Right forelimb (tissue), 1 donor: ENCODE measurements around the gene ARID1A.

Experiments used
- DNase-seq: peaks from one replicate; pipeline ENCODE4 v3.0.0-alpha.2; 2018

The ARID1A gene

DNA sequence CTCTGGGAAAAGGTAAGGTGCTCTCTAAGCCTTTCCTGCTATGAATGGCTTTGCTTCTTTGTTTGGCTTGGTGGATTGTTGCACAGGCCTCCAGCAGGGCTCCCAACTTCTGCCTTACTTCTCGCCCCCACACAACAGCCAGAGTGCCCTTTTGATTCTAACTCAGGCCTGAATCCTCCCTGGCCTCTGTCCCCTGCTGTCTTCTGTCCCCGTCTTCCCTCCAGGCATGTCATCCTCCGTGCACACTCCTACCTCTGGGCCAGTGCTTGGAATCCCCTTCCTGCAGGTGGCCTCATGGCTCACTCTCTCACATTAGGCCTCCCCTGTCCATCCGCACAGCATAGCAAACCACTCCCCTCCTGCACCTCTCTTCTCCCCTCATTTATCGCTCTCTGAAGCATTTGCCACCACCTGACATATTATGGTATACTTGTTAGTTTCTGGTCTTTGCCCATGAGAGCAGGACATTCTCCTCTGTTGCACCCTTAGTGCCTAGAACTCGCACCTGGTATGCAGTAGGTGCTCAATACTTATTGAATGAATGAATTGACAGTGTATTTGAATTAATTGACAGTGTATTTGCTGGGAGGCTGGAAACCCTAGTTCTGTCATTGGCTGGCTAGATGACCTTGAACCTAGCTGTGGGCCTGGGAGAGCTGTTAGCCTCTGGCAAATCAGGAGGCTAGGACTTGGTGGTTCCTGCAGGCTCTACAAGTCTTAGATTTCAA, 133.5 kb downstream of the ARID1A start:
- no peak for DNase-seq

DNA sequence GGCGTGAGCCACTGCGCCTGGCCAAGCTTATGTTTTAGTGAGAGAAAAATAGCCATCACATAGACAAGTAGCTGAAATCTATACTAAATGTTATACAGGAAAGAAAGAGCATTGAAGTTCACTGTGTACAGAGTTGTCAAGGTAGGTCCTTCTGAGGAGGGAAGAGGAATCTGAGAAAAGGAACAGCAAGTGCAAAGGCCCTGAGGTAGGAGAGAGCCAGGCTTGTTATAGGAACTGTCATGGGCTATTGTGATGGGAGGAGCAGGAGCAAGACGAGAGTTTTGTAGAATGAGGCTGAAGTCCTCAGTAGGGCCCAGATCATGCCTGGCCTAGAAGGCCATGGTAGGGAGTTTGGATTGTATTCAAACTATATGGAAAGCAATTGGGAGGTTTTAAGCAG, 135.2 kb downstream of the ARID1A start:
- no peak for DNase-seq
